Testis (tissue), 2 donors: Measurements from ENCODE around the gene SCFD2.

Experiments used
- CTCF ChIP-seq, 3 experiments: fragments of 450-650 bp in 2 of 3; fragments of 200-600 bp in 1 of 3; sonication (generic) in 1 of 3; IDR thresholded peaks; one replicate each; pipeline ENCODE4 v1.5.1; 2016 to 2019; ENCODE audit warnings: antibody characterized with exemption in 3 of 3, mild to moderate bottlenecking in 2 of 3, moderate library complexity in 1 of 3
- POLR2A ChIP-seq: fragments of 450-650 bp; IDR thresholded peaks from one replicate; pipeline ENCODE4 v1.6.1; 2017; ENCODE audit warnings: antibody characterized with exemption, mild to moderate bottlenecking, moderate library complexity

- no peak for TF ChIP-seq POLR2A
- TF ChIP-seq CTCF (IDR thresholded peaks at IDR 0.05) = no peak
These were observed 197.6 kb downstream of the SCFD2 start for GRCh38 chr4:53168228-53168627.
